H9 (cell line): Measurements from ENCODE around the gene NRCAM. TPM values are rescaled to one million over a fixed set of nuclear protein-coding genes. Genes with fewer than 3 reads are reported as not detected.

Source experiments
- DNase-seq: peaks from one replicate; pipeline ENCODE4 v3.0.0-alpha.2; 2017
- H2AFZ ChIP-seq: one replicate; pipeline ENCODE4 v1.6.1; 2013; ENCODE audit warnings: mild to moderate bottlenecking, low read length, control low read depth, moderate library complexity
- H2AK5ac ChIP-seq: 2 replicates; pipeline ENCODE4 v1.6.1; 2013; ENCODE audit warnings: low read length, control low read depth, mixed read lengths; ENCODE audit not compliant: insufficient read length
- H2BK120ac ChIP-seq: one replicate; pipeline ENCODE4 v1.6.1; 2013; ENCODE audit warnings: low read depth, mild to moderate bottlenecking, low read length, control low read depth, inconsistent platforms; ENCODE audit not compliant: poor library complexity, severe bottlenecking
- H2BK12ac ChIP-seq: 2 replicates; pipeline ENCODE4 v1.6.1; 2013; ENCODE audit warnings: low read length, control low read depth, mixed read lengths, low read depth; ENCODE audit not compliant: insufficient read length
- H2BK15ac ChIP-seq: 2 replicates; pipeline ENCODE4 v1.6.1; 2013; ENCODE audit warnings: low read depth, low read length, control low read depth
- H2BK20ac ChIP-seq: one replicate; pipeline ENCODE4 v1.6.1; 2013; ENCODE audit warnings: low read depth, mild to moderate bottlenecking, low read length, control low read depth, inconsistent platforms; ENCODE audit not compliant: poor library complexity, severe bottlenecking
- H2BK5ac ChIP-seq: 2 replicates; pipeline ENCODE4 v1.6.1; 2013; ENCODE audit warnings: low read length, control low read depth, mixed read lengths; ENCODE audit not compliant: insufficient read length
- H3K14ac ChIP-seq: 2 replicates; pipeline ENCODE4 v1.6.1; 2013; ENCODE audit warnings: low read length, control low read depth; ENCODE audit not compliant: insufficient read depth
- H3K18ac ChIP-seq: 2 replicates; pipeline ENCODE4 v1.6.1; 2013; ENCODE audit warnings: low read depth, mild to moderate bottlenecking, mixed read lengths, low read length, control low read depth; ENCODE audit not compliant: insufficient read length
- H3K23ac ChIP-seq: 2 replicates; pipeline ENCODE4 v1.6.1; 2013; ENCODE audit warnings: low read length, control low read depth, mixed read lengths, low read depth; ENCODE audit not compliant: insufficient read length
- H3K23me2 ChIP-seq: 2 replicates; pipeline ENCODE4 v1.6.1; 2013; ENCODE audit warnings: low read depth, mild to moderate bottlenecking, mixed read lengths, low read length, control low read depth; ENCODE audit not compliant: insufficient read length, poor library complexity, severe bottlenecking
- H3K27ac ChIP-seq: 2 replicates; pipeline ENCODE4 v1.5.1; 2013; ENCODE audit warnings: low read length, control low read depth, mixed read lengths, low read depth; ENCODE audit not compliant: insufficient read length
- H3K27me3 ChIP-seq: 2 replicates; pipeline ENCODE4 v1.6.1; 2013; ENCODE audit warnings: low read length, control low read depth, inconsistent platforms; ENCODE audit not compliant: insufficient read depth
- H3K4ac ChIP-seq: 2 replicates; pipeline ENCODE4 v1.6.1; 2013; ENCODE audit warnings: low read depth, mild to moderate bottlenecking, control low read depth, inconsistent platforms, low read length, moderate library complexity
- H3K4me1 ChIP-seq: 2 replicates; pipeline ENCODE4 v1.6.1; 2013; ENCODE audit warnings: low read length, control low read depth, inconsistent platforms; ENCODE audit not compliant: insufficient read depth
- H3K4me2 ChIP-seq: 2 replicates; pipeline ENCODE4 v1.6.1; 2013; ENCODE audit warnings: low read length, control low read depth, mixed read lengths; ENCODE audit not compliant: insufficient read length, insufficient read depth
- H3K56ac ChIP-seq: 2 replicates; pipeline ENCODE4 v1.6.1; 2013; ENCODE audit warnings: low read depth, mild to moderate bottlenecking, mixed read lengths, low read length, control low read depth; ENCODE audit not compliant: insufficient read length
- H3K79me1 ChIP-seq: 2 replicates; pipeline ENCODE4 v1.6.1; 2013; ENCODE audit warnings: low read depth, mild to moderate bottlenecking, moderate library complexity, low read length, control low read depth, inconsistent platforms; ENCODE audit not compliant: insufficient read depth, poor library complexity, severe bottlenecking
- H3K79me2 ChIP-seq: 2 replicates; pipeline ENCODE4 v1.6.1; 2013; ENCODE audit warnings: low read length, control low read depth, inconsistent platforms; ENCODE audit not compliant: insufficient read depth
- H3K9ac ChIP-seq: 2 replicates; pipeline ENCODE4 v1.6.1; 2013; ENCODE audit warnings: low read length, control low read depth, mixed read lengths; ENCODE audit not compliant: insufficient read length; ENCODE audit errors: extremely low read depth
- H3K9me3 ChIP-seq: one replicate; pipeline ENCODE4 v1.6.1; 2013; ENCODE audit warnings: low read depth, low read length, inconsistent platforms; ENCODE audit not compliant: control insufficient read depth
- H3T11ph ChIP-seq: one replicate; pipeline ENCODE4 v1.6.1; 2013; ENCODE audit warnings: mild to moderate bottlenecking, low read length, control low read depth, inconsistent platforms
- H4K20me1 ChIP-seq: one replicate; pipeline ENCODE4 v1.6.1; 2013; ENCODE audit not compliant: control insufficient read depth, insufficient read length, insufficient read depth
- H4K5ac ChIP-seq: 2 replicates; pipeline ENCODE4 v1.6.1; 2013; ENCODE audit warnings: low read depth, mild to moderate bottlenecking, mixed read lengths, low read length, control low read depth; ENCODE audit not compliant: insufficient read length
- H4K8ac ChIP-seq: replicated peaks from 2 replicates; pipeline ENCODE4 v1.6.1; 2013; ENCODE audit warnings: low read length, control low read depth, mixed read lengths, low read depth; ENCODE audit not compliant: insufficient read length
- H4K91ac ChIP-seq: 2 replicates; pipeline ENCODE4 v1.6.1; 2013; ENCODE audit warnings: low read depth, mild to moderate bottlenecking, moderate library complexity, mixed read lengths, low read length, control low read depth; ENCODE audit not compliant: insufficient read length
- H3K27ac Mint-ChIP-seq, 3 experiments: 2 replicates in 2 of 3; 3 replicates in 1 of 3; pipeline ENCODE4 v1.8.0; 2020 to 2021; ENCODE audit warnings: mixed read lengths in 3 of 3, mild to moderate bottlenecking in 1 of 3, moderate library complexity in 1 of 3
- H3K27me3 Mint-ChIP-seq: 2 replicates; pipeline ENCODE4 v1.8.0; 2021; ENCODE audit warnings: low read depth, mild to moderate bottlenecking, moderate library complexity, mixed read lengths
- H3K36me3 Mint-ChIP-seq, 3 experiments: 2 replicates in 2 of 3; 3 replicates in 1 of 3; pipeline ENCODE4 v1.8.0; 2020 to 2021; ENCODE audit warnings: low read depth in 3 of 3, mixed read lengths in 3 of 3; ENCODE audit not compliant: insufficient read depth in 1 of 3
- H3K4me1 Mint-ChIP-seq, 2 experiments: 2 replicates each; pipeline ENCODE4 v1.8.0; 2020; ENCODE audit warnings: mixed read lengths in 2 of 2
- H3K4me3 Mint-ChIP-seq, 2 experiments: 2 replicates in 1 of 2; 3 replicates in 1 of 2; pipeline ENCODE4 v1.8.0; 2020 to 2021; ENCODE audit warnings: mild to moderate bottlenecking in 2 of 2, mixed read lengths in 2 of 2, moderate library complexity in 1 of 2
- H3K9me3 Mint-ChIP-seq, 2 experiments: 2 replicates in 1 of 2; 3 replicates in 1 of 2; pipeline ENCODE4 v1.8.0; 2020; ENCODE audit warnings: mild to moderate bottlenecking in 2 of 2, mixed read lengths in 2 of 2, moderate library complexity in 1 of 2
- CTCF ChIP-seq: fragments of 200-600 bp; sonication (generic); conservative IDR thresholded peaks from 3 replicates; pipeline ENCODE4 v1.8.0; 2021; ENCODE audit warnings: antibody characterized with exemption, mild to moderate bottlenecking
- WGBS: extraction: QIAGEN DNeasy Blood & Tissue Kit; methylation state at CpG from one replicate; pipeline ENCODE4 v1.1.7; 2013; ENCODE audit warnings: missing lambda C conversion rate, low lambda C conversion rate, mixed read lengths; ENCODE audit not compliant: insufficient read length; ENCODE audit errors: extremely low coverage; 5-methylcytosine and 5-hydroxymethylcytosine counted together
- total RNA-seq: library from RNA; stranded (reverse); gene quantifications from 2 replicates; pipeline ENCODE4 v1.2.1, GENCODE V29; 2021

The NRCAM gene
- total RNA-seq, 1 experiment from 2014 or later, result 2.3 TPM

DNA sequence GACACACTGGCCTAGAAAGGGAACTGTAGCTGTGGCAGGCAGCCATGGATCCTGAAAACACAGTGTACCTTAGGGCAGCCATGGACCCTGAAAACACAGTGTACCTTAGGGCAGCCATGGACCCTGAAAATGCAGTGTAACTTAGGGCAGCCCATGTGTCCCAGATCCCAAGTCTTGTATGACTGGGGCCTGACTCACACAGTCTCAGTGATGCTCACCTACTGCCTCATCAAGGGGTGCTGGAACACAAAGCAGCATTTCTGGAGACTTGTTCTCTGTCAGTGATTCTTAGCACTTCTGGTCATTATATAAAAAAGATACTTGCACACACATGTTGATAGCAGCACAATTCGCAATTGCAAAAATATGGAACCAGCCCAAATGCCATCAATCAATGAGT, 255.9 kb downstream of the NRCAM start:
- Histone ChIP-seq H3K4me1 (peaks cover 4% of the 10 kb centered on the region; the same call in 1 of the 2 replicates), H3K56ac (no peak overlapping the region), H3K79me1 (no peaks in the 10 kb centered on the region), H3K4me2 (no peak overlapping the region), H3K23ac (no peak overlapping the region), H3K27ac (no peak overlapping the region), H3K9ac (no peak overlapping the region), H3K23me2 (no peaks in the 10 kb centered on the region), H2AK5ac (no peak overlapping the region), H2BK20ac (no peak overlapping the region), H3K9me3 (no peaks in the 10 kb centered on the region), H4K91ac (no peak overlapping the region), H3K4ac (no peak overlapping the region), H2AFZ (no peak overlapping the region), H2BK15ac (no peak overlapping the region), H3K14ac (no peak overlapping the region), H2BK5ac (no peak overlapping the region), H4K5ac (no peak overlapping the region), H2BK120ac (no peak overlapping the region), H2BK12ac (no peak overlapping the region), H3T11ph (no peak overlapping the region), H3K18ac (no peak overlapping the region), H3K27me3 (no peaks in the 10 kb centered on the region), H4K20me1 (no peaks in the 10 kb centered on the region), H4K8ac (no peak overlapping the region), H3K79me2 (no peaks in the 10 kb centered on the region)
- no peaks in the 10 kb centered on the region for H3K27me3 Mint-ChIP-seq
- no peak for TF ChIP-seq CTCF
- no peaks in the 10 kb centered on the region for H3K36me3 Mint-ChIP-seq
- no peaks in the 10 kb centered on the region for H3K9me3 Mint-ChIP-seq
- H3K4me3 Mint-ChIP-seq, result no peak overlapping the region
- peaks cover 27% of the 10 kb centered on the region in 2 experiments for H3K4me1 Mint-ChIP-seq
- DNase-seq, result no peak
- no CpG with 5 or more reads among the region's 1 CpG for WGBS
- H3K27ac Mint-ChIP-seq, result no peak overlapping the region; a peak in 1 of 7 replicates
